ENCODE results near the gene KNCN. TPM values are rescaled to one million over a fixed set of nuclear protein-coding genes. Genes with fewer than 3 reads are reported as not detected.

Gene KNCN
- total RNA-seq, 4 donors from 2014 or later: not detected

DNA sequence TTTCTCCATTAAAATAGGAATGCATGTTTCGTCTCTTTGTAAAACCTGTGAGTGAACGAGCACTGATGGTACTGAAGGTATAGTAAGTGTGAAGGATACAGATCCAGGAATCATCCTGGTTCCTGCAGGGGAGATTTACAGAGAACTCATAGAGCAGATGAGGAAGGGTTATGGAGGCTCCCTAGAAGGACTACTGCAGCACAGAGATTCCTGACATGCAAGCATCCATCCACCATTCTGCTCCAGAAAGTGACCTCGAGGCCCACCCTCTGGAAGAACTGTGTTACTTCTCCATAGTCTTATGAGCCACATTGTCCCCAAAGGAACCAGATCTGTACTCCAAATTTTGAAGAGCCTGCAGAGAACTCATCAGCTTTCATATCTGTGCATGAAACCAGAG is 38.1 kb upstream of the KNCN start:
- TF ChIP-seq, protein P1, sequence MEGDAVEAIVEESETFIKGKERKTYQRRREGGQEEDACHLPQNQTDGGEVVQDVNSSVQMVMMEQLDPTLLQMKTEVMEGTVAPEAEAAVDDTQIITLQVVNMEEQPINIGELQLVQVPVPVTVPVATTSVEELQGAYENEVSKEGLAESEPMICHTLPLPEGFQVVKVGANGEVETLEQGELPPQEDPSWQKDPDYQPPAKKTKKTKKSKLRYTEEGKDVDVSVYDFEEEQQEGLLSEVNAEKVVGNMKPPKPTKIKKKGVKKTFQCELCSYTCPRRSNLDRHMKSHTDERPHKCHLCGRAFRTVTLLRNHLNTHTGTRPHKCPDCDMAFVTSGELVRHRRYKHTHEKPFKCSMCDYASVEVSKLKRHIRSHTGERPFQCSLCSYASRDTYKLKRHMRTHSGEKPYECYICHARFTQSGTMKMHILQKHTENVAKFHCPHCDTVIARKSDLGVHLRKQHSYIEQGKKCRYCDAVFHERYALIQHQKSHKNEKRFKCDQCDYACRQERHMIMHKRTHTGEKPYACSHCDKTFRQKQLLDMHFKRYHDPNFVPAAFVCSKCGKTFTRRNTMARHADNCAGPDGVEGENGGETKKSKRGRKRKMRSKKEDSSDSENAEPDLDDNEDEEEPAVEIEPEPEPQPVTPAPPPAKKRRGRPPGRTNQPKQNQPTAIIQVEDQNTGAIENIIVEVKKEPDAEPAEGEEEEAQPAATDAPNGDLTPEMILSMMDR (IDR thresholded peaks at IDR 0.05): no peak
- DNase-seq (ENCODE audit: low spot score): no peak

DNA sequence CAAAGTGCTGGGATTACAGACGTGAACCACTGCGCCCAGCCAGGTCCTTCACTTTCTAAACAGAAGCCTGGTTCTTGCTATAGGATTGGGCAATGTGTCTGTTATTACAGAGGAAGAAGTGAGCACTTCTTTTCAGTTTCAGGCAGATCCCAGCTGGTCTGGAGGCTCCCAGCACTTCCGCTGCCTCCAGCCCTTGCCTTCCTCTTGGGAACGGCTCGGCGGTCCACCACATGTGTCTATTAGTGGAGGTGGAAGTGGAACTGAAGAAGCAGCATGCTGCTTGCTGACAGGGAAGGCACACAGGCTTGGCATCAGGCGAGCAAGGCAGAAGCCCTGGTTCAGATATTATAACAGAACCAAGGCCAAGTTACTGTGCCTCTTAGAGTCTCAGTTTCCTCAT is 35.6 kb upstream of the KNCN start:
- ATAC-seq (ENCODE audit: low FRiP score) (no peak), DNase-seq (ENCODE audit: low spot score) (no peak)
- TF ChIP-seq, protein P1 (IDR thresholded peaks at IDR 0.05): no peak

More for the DNA sequence above, 38.1 kb upstream of the KNCN start:
- no peak for ATAC-seq (ENCODE audit: low FRiP score)

DNA sequence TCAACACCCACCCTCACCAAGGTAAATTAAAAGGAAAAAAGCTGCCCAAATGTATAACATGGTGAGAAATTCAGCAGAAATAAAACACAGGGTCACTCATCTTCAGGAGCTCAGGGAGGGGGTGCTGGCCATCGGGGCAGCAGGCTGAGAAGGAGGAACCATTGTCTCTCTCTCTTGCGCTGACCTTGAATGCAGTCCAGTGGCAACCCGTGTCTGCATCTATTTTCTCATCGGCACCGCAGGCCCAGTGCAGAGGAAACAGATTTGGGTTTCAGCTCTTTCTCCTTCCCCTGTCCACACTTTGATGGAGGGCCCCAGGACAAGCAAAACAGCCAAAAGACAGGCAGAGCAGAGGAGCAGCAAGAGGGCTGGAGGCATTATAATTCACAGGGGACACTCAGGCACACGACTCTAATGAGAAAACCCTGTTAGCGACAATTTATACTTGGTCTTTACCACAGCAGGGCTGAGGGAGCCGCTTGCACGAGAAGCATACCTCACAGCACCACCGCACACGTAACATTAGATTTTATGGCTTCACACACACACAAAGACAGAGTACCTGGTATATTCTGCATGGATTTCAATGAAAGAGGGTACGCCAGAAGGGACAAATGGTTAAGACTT is 34.0 kb upstream of the KNCN start:
- DNase-seq (ENCODE audit: low spot score): no peak
- TF ChIP-seq, protein P1 (IDR thresholded peaks at IDR 0.05): no peak
- no peak for ATAC-seq (ENCODE audit: low FRiP score)

DNA sequence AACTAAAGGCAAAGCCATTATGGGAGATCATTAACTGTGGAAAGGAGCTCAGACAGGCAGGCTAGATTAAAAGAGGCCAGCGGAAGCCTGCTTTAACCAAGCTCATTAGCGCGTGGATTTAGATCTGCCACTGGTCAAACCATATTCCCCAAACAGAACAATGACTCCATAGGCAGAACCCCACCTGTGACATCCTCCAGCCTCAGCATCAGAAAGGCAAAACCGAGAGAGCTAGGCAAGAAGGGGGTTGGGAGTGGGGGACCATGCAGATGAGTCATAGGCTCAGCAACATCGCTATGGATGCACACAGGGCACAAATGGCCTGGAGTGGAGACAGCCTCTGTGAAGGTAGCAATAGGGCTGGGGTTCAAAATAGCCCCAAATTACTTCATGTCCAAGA is 32.0 kb upstream of the KNCN start:
- DNase-seq (ENCODE audit: low spot score): no peak
- TF ChIP-seq, protein P1 (IDR thresholded peaks at IDR 0.05): no peak
- no peak for ATAC-seq (ENCODE audit: low FRiP score)

DNA sequence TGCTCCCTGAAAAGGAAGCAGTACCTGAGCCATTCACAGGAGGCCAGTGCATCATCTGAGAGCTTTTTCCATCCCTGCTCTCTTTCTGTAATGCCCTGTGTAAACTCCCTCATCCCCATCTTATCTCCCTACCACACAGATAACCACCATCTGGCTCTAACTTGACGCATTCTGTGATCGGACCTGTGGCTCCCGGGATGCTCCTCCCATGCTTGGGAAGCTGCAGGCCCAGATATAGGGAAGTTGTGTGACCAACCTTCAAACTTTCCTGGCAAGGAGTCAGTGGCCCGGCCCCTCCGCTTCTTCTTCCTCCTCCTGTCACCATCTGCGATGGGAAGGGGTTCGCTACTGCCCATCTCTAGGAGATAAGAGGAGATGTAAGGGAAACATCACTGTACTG is 31.5 kb upstream of the KNCN start:
- ATAC-seq (ENCODE audit: low FRiP score) (no peak), DNase-seq (ENCODE audit: low spot score) (no peak)
- TF ChIP-seq, protein P1 (IDR thresholded peaks at IDR 0.05): no peak

DNA sequence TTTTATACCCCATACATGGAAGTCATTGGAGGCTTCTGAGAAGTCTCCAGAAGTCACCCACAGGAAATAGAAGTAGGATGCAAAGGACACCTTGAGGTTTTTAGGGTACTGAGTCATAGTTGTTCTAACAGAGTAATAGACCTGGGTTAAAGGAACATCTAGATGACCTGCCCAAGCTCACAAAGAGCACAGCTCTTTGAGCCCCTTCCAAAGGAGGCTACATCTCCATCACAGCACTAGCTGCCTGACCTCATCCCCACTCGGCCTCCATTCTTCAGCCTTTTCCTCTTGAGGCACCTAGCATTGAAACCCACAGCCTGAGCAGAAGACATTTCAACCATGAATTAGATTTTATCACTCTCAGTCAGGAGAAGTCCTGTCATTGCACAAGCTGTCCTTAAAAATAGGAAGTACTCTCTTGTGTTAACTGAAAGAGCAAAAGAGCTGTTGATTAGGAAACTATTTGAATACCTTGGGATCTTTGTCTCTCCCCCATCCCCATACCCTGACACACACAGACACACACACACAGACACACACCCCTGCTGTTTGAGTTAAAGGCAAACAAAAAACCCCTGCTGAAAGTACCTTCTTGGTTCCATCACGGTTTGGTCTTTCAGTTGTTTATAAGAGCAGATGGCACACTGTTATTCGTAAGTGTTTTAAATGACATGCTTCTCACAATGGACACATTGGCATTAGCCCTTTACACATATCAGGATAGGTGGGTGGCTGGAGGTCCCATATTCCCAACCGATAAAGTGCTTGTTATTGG is 30.4 kb upstream of the KNCN start:
- TF ChIP-seq, protein P1 (IDR thresholded peaks at IDR 0.05): no peak
- DNase-seq (ENCODE audit: low spot score) (no peak), ATAC-seq (ENCODE audit: low FRiP score) (no peak)

All from omental fat pad (tissue), 4 donors.